Measurements from ENCODE around the gene UBE2QL1. TPM values are rescaled to one million over a fixed set of nuclear protein-coding genes. Genes with fewer than 3 reads are reported as not detected.

UBE2QL1 gene
- polyA plus RNA-seq (2012; ENCODE audit: insufficient read depth, insufficient read length), result 0.27 TPM

- H3K4me3 ChIP-seq (ENCODE audit: low read length), result no peak within 1 kb of the TSS
Observed at GRCh38 chr5:6448622-6449464, at the start of gene UBE2QL1. Gene UBE2QL1 (plus strand): TSS chr5:6448859. CDS start chr5:6448894, 35 bp downstream.

GRCh38 chr5:6399980-6400910, 48.4 kb upstream of the UBE2QL1 start:
- no peak overlapping the region for H3K4me3 ChIP-seq (ENCODE audit: low read length)
- no peak for DNase-seq (ENCODE audit: low read depth, low spot score)

More at GRCh38 chr5:6448622-6449464, at the start of gene UBE2QL1:
- DNase-seq (ENCODE audit: low read depth, low spot score), result no peak

- no peak overlapping the region for H3K4me3 ChIP-seq (ENCODE audit: low read length)
- DNase-seq (ENCODE audit: low read depth, low spot score), result no peak
Observed at GRCh38 chr5:6401410-6401809, 47.2 kb upstream of the UBE2QL1 start.

- no peak overlapping the region for H3K4me3 ChIP-seq (ENCODE audit: low read length)
- no peak for DNase-seq (ENCODE audit: low read depth, low spot score)
Observed at GRCh38 chr5:6402939-6403338, 45.7 kb upstream of the UBE2QL1 start.

- no peak overlapping the region for H3K4me3 ChIP-seq (ENCODE audit: low read length)
- no peak for DNase-seq (ENCODE audit: low read depth, low spot score)
Observed at GRCh38 chr5:6403416-6403815, 45.2 kb upstream of the UBE2QL1 start.

- no peak for DNase-seq (ENCODE audit: low read depth, low spot score)
Observed at GRCh38 chr5:6404129-6404528, 44.5 kb upstream of the UBE2QL1 start.

GRCh38 chr5:6405591-6405990, 43.1 kb upstream of the UBE2QL1 start:
- no peak overlapping the region for H3K4me3 ChIP-seq (ENCODE audit: low read length)
- no peak for DNase-seq (ENCODE audit: low read depth, low spot score)

More at GRCh38 chr5:6404129-6404528, 44.5 kb upstream of the UBE2QL1 start:
- no peak overlapping the region for H3K4me3 ChIP-seq (ENCODE audit: low read length)

- no peak overlapping the region for H3K4me3 ChIP-seq (ENCODE audit: low read length)
- DNase-seq (ENCODE audit: low read depth, low spot score), result no peak
Observed at GRCh38 chr5:6407558-6408259, 41.0 kb upstream of the UBE2QL1 start.

- no peak for DNase-seq (ENCODE audit: low read depth, low spot score)
- H3K4me3 ChIP-seq (ENCODE audit: low read length), result no peak overlapping the region
Observed at GRCh38 chr5:6408260-6408596, 40.4 kb upstream of the UBE2QL1 start.

- DNase-seq (ENCODE audit: low read depth, low spot score), result no peak
- no peak overlapping the region for H3K4me3 ChIP-seq (ENCODE audit: low read length)
Observed at GRCh38 chr5:6408627-6409446, 39.8 kb upstream of the UBE2QL1 start.

GRCh38 chr5:6410421-6410820, 38.2 kb upstream of the UBE2QL1 start:
- no peak for DNase-seq (ENCODE audit: low read depth, low spot score)
- H3K4me3 ChIP-seq (ENCODE audit: low read length), result no peak overlapping the region

- DNase-seq (ENCODE audit: low read depth, low spot score), result no peak
- no peak overlapping the region for H3K4me3 ChIP-seq (ENCODE audit: low read length)
Observed at GRCh38 chr5:6411141-6411540, 37.5 kb upstream of the UBE2QL1 start.

- no peak overlapping the region for H3K4me3 ChIP-seq (ENCODE audit: low read length)
- DNase-seq (ENCODE audit: low read depth, low spot score), result no peak
Observed at GRCh38 chr5:6412811-6413210, 35.8 kb upstream of the UBE2QL1 start.

GRCh38 chr5:6417657-6418056, 31.0 kb upstream of the UBE2QL1 start:
- no peak for DNase-seq (ENCODE audit: low read depth, low spot score)
- H3K4me3 ChIP-seq (ENCODE audit: low read length), result no peak overlapping the region

GRCh38 chr5:6418679-6419276, 29.9 kb upstream of the UBE2QL1 start:
- H3K4me3 ChIP-seq (ENCODE audit: low read length), result no peak overlapping the region
- no peak for DNase-seq (ENCODE audit: low read depth, low spot score)

- DNase-seq (ENCODE audit: low read depth, low spot score), result no peak
- no peak overlapping the region for H3K4me3 ChIP-seq (ENCODE audit: low read length)
Observed at GRCh38 chr5:6419340-6419852, 29.3 kb upstream of the UBE2QL1 start.

GRCh38 chr5:6423327-6424109, 25.1 kb upstream of the UBE2QL1 start:
- no peak overlapping the region for H3K4me3 ChIP-seq (ENCODE audit: low read length)
- no peak for DNase-seq (ENCODE audit: low read depth, low spot score)

Data from Jurkat, Clone E6-1 (cell line).